Neural cell (in vitro differentiated cells): ENCODE results near the gene DPP10.

Source experiments
- EZH2 ChIP-seq: fragments of 200-600, 300-800 bp; shearing (Covaris generic), sonication (generic); IDR thresholded peaks from 2 replicates; pipeline ENCODE4 v1.6.1; 2014; ENCODE audit warnings: antibody characterized with exemption, low read length, borderline replicate concordance, mild to moderate bottlenecking; ENCODE audit not compliant: insufficient read depth, poor library complexity, severe bottlenecking
- RAD21 ChIP-seq: fragments of 450-650 bp; conservative IDR thresholded peaks from 2 replicates; pipeline ENCODE4 v1.6.1; 2014; ENCODE audit warnings: antibody characterized with exemption, mild to moderate bottlenecking, moderate library complexity
- REST ChIP-seq: IDR thresholded peaks from 2 replicates; pipeline ENCODE4 v1.6.1; 2012; ENCODE audit warnings: borderline replicate concordance
- TF ChIP-seq, protein P1 (sequence below): fragments of 450-650 bp; IDR thresholded peaks from 2 replicates; pipeline ENCODE4 v1.5.1; 2014; ENCODE audit warnings: antibody characterized with exemption, mild to moderate bottlenecking, moderate library complexity; ENCODE audit not compliant: poor library complexity, severe bottlenecking

- TF ChIP-seq, protein P1, sequence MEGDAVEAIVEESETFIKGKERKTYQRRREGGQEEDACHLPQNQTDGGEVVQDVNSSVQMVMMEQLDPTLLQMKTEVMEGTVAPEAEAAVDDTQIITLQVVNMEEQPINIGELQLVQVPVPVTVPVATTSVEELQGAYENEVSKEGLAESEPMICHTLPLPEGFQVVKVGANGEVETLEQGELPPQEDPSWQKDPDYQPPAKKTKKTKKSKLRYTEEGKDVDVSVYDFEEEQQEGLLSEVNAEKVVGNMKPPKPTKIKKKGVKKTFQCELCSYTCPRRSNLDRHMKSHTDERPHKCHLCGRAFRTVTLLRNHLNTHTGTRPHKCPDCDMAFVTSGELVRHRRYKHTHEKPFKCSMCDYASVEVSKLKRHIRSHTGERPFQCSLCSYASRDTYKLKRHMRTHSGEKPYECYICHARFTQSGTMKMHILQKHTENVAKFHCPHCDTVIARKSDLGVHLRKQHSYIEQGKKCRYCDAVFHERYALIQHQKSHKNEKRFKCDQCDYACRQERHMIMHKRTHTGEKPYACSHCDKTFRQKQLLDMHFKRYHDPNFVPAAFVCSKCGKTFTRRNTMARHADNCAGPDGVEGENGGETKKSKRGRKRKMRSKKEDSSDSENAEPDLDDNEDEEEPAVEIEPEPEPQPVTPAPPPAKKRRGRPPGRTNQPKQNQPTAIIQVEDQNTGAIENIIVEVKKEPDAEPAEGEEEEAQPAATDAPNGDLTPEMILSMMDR: no peak
- TF ChIP-seq RAD21 (no peak), REST (no peak), EZH2 (no peak)
These were observed 1001.2 kb downstream of the DPP10 start for GRCh38 chr2:115443539-115444185.
